ENCODE results near the gene PLAU. TPM values are rescaled to one million over a fixed set of nuclear protein-coding genes. Genes with fewer than 3 reads are reported as not detected.

Gene PLAU
- total RNA-seq, 1 experiment from 2014 or later: 8.3 TPM

DNA sequence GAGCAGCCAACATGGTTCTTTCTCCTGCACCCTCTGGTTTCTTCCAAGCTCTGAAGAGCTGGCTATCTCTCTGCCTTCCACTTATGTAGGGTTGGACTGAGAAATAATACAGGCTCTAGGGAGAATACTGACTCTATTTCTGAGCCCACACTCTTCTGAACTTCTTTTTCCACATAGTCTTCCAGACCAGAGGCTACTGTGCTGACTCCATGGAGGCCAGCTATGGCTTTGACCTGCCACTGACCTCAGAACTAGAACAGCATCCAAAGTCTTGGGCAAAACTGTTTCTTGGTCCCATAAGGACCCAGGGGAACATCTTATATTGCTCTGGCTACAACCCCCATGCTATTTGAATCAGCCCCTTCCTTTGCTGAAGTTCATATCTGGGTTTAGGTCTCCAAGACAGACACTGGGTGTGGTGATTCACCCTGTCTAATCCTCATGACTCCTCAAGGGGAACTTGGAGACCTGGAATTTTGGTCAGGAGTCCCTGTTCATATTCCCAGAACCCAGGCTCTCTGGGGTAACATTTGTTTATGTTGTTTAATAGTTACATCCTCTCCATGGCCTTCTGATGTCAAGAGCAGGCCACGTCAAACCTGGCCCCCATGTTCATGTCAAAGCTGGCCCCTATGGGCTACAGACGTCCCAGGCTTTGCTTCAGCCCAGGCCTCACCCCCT is 12.1 kb upstream of the PLAU start:
- Histone ChIP-seq H3K36me3 (ENCODE audit: insufficient read depth, low read length, poor library complexity, severe bottlenecking) (no peaks in the 10 kb centered on the region), H3K9me3 (ENCODE audit: low read depth, low read length, poor library complexity, severe bottlenecking) (no peaks in the 10 kb centered on the region), H3K4me1 (ENCODE audit: insufficient read depth, low read length, poor library complexity, severe bottlenecking) (no peaks in the 10 kb centered on the region), H3K4me3 (ENCODE audit: low read depth, low read length, poor library complexity, severe bottlenecking) (no peak overlapping the region), H3K27me3 (replicated peaks; ENCODE audit: insufficient read depth, low read depth, low read length, poor library complexity) (no peaks in the 10 kb centered on the region), H3K27ac (ENCODE audit: low read depth, low read length, poor library complexity, severe bottlenecking) (no peak overlapping the region)
- ChIA-PET CTCF (no interaction called here), POLR2A (ENCODE audit: low non-redundant PET) (no interaction called here)
- no peak for TF ChIP-seq EZH2 (IDR thresholded peaks at IDR 0.05; ENCODE audit: borderline replicate concordance, low read depth, low read length, poor library complexity, severe bottlenecking)
- TF ChIP-seq, protein P1, sequence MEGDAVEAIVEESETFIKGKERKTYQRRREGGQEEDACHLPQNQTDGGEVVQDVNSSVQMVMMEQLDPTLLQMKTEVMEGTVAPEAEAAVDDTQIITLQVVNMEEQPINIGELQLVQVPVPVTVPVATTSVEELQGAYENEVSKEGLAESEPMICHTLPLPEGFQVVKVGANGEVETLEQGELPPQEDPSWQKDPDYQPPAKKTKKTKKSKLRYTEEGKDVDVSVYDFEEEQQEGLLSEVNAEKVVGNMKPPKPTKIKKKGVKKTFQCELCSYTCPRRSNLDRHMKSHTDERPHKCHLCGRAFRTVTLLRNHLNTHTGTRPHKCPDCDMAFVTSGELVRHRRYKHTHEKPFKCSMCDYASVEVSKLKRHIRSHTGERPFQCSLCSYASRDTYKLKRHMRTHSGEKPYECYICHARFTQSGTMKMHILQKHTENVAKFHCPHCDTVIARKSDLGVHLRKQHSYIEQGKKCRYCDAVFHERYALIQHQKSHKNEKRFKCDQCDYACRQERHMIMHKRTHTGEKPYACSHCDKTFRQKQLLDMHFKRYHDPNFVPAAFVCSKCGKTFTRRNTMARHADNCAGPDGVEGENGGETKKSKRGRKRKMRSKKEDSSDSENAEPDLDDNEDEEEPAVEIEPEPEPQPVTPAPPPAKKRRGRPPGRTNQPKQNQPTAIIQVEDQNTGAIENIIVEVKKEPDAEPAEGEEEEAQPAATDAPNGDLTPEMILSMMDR (conservative IDR thresholded peaks at IDR 0.05; ENCODE audit: low read depth, low read length): no peak
- no peak for DNase-seq (ENCODE audit: low spot score)
- BruUV-seq (replicated peaks): no TSS peak
- intact Hi-C loops (cut with micrococcal nuclease; ENCODE audit: unreplicated experiment): no loop called here

DNA sequence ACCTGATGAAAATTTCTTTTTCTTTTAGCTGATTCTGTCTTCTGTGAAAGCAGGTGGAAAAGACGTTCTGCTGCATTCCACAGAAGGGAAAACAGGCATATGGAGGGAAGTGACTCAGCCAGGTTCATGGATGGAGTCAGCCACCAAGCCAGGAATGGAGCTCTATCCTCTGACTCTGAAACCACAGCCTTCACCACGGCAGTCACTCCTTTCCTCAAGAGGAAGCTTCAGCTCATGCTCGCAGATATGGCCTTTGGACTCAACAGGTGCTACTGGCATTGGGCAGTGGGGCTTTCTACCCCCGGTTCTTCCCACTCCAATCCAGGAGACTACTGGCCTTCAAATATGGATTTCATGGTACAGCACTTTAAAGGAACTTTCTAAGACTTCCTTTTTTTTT is 11.5 kb upstream of the PLAU start:
- Histone ChIP-seq H3K36me3 (ENCODE audit: insufficient read depth, low read length, poor library complexity, severe bottlenecking) (no peaks in the 10 kb centered on the region), H3K4me3 (ENCODE audit: low read depth, low read length, poor library complexity, severe bottlenecking) (no peak overlapping the region), H3K4me1 (ENCODE audit: insufficient read depth, low read length, poor library complexity, severe bottlenecking) (no peaks in the 10 kb centered on the region), H3K27me3 (replicated peaks; ENCODE audit: insufficient read depth, low read depth, low read length, poor library complexity) (no peaks in the 10 kb centered on the region), H3K27ac (ENCODE audit: low read depth, low read length, poor library complexity, severe bottlenecking) (no peak overlapping the region), H3K9me3 (ENCODE audit: low read depth, low read length, poor library complexity, severe bottlenecking) (no peaks in the 10 kb centered on the region)
- no peak for DNase-seq (ENCODE audit: low spot score)
- BruUV-seq (replicated peaks): no TSS peak
- CTCF ChIA-PET: interaction anchor here (0.6 kb wide), 1 partner anchor 1677 kb away, joined by 3 read pairs; no protein-coding TSS in a partner anchor
- POLR2A ChIA-PET (ENCODE audit: low non-redundant PET): no interaction called here
- TF ChIP-seq EZH2 (IDR thresholded peaks at IDR 0.05; ENCODE audit: borderline replicate concordance, low read depth, low read length, poor library complexity, severe bottlenecking): no peak
- TF ChIP-seq, protein P1 (conservative IDR thresholded peaks at IDR 0.05; ENCODE audit: low read depth, low read length): no peak
- intact Hi-C loops (cut with micrococcal nuclease; ENCODE audit: unreplicated experiment): no loop called here

DNA sequence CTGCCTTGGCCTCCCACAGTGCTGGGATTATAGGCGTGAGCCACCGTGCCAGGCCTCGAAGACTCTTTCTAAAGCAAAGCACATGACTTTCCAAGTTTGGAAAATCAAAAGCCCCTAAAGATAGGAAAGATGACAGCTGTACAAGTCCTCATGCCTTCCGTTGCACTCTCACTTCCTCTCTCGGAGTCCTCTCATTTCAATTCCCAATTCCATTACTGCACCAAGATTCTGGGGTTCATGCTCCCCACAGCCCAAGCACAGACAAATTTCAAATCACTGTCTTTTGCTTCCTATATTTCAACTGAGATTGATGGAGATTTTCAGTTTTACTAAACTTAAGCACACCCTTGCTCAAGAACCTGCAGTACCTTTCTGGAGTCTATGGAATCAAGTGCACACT is 10.9 kb upstream of the PLAU start:
- no TSS peak for BruUV-seq (replicated peaks)
- H3K36me3 ChIP-seq (ENCODE audit: insufficient read depth, low read length, poor library complexity, severe bottlenecking): no peaks in the 10 kb centered on the region
- no peak for DNase-seq (ENCODE audit: low spot score)
- POLR2A ChIA-PET (ENCODE audit: low non-redundant PET): no interaction called here
- H3K27me3 ChIP-seq (replicated peaks; ENCODE audit: insufficient read depth, low read depth, low read length, poor library complexity): no peaks in the 10 kb centered on the region
- TF ChIP-seq, protein P1 (conservative IDR thresholded peaks at IDR 0.05; ENCODE audit: low read depth, low read length): no peak
- no peak for TF ChIP-seq EZH2 (IDR thresholded peaks at IDR 0.05; ENCODE audit: borderline replicate concordance, low read depth, low read length, poor library complexity, severe bottlenecking)
- CTCF ChIA-PET: interaction anchor here (0.6 kb wide), 1 partner anchor 1677 kb away, joined by 3 read pairs; no protein-coding TSS in a partner anchor
- no peaks in the 10 kb centered on the region for H3K9me3 ChIP-seq (ENCODE audit: low read depth, low read length, poor library complexity, severe bottlenecking)
- intact Hi-C loops (cut with micrococcal nuclease; ENCODE audit: unreplicated experiment): no loop called here
- H3K27ac ChIP-seq (ENCODE audit: low read depth, low read length, poor library complexity, severe bottlenecking): no peak overlapping the region
- no peaks in the 10 kb centered on the region for H3K4me1 ChIP-seq (ENCODE audit: insufficient read depth, low read length, poor library complexity, severe bottlenecking)
- no peak overlapping the region for H3K4me3 ChIP-seq (ENCODE audit: low read depth, low read length, poor library complexity, severe bottlenecking)

Measured in A673 (cell line).